Adipocyte (in vitro differentiated cells): ENCODE data around the gene THBD.

ENCODE experiments used
- DNase-seq: peaks from one replicate; pipeline ENCODE4 v3.0.0-alpha.2; 2015; ENCODE audit warnings: low read depth
- H3K27me3 ChIP-seq: replicated peaks from 2 replicates; pipeline ENCODE4 v1.7.0; 2013; ENCODE audit warnings: mild to moderate bottlenecking, low read length, moderate library complexity; ENCODE audit not compliant: control insufficient read depth, insufficient read depth
- H3K36me3 ChIP-seq: 2 replicates; pipeline ENCODE4 v1.7.0; 2013; ENCODE audit warnings: low read length, mild to moderate bottlenecking, moderate library complexity; ENCODE audit not compliant: control insufficient read depth, insufficient read depth, severe bottlenecking
- H3K4me1 ChIP-seq: 2 replicates; pipeline ENCODE4 v1.7.0; 2013; ENCODE audit warnings: mild to moderate bottlenecking, low read length, moderate library complexity; ENCODE audit not compliant: control insufficient read depth, insufficient read depth
- H3K4me3 ChIP-seq: 2 replicates; pipeline ENCODE4 v1.7.0; 2013; ENCODE audit warnings: mild to moderate bottlenecking, low read length, moderate library complexity
- H3K9ac ChIP-seq: 2 replicates; pipeline ENCODE4 v1.7.0; 2013; ENCODE audit warnings: mild to moderate bottlenecking, low read length, moderate library complexity
- H3K9me3 ChIP-seq: 2 replicates; pipeline ENCODE4 v1.7.0; 2013; ENCODE audit warnings: mild to moderate bottlenecking, low read length, moderate library complexity; ENCODE audit not compliant: control insufficient read depth

Gene THBD

DNA sequence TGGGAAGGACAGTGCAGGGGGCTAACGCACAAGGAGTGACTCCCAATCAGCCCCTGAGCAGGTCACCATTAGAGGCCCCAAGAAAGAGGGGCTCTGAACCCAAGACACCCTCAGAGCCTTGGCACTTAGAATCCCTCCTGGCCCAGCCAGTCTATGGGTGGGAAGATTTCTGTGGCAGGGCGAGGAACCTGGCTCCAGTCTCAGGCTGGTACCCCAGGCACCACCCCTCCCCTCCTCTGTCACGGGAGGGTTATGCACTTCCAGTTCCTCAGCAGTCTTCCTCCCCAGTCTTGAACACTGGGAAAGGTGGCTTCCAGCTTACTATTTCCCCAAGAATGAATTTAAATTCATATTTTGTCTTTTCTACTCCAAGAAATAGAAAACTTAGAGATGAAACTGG lies 42.0 kb downstream of the THBD start:
- H3K4me1 ChIP-seq, result no peaks in the 10 kb centered on the region
- peaks cover 16% of the 10 kb centered on the region for H3K27me3 ChIP-seq
- no peaks in the 10 kb centered on the region for H3K9me3 ChIP-seq
- no peak overlapping the region for H3K9ac ChIP-seq
- H3K4me3 ChIP-seq, result no peak overlapping the region
- no peaks in the 10 kb centered on the region for H3K36me3 ChIP-seq
- DNase-seq, result no peak

- DNase-seq, result no peak
Observed at GRCh38 chr20:23005776-23006175, 43.7 kb downstream of the THBD start.

GRCh38 chr20:23003881-23004460 lies 45.5 kb downstream of the THBD start:
- H3K9ac ChIP-seq, result no peak overlapping the region
- H3K9me3 ChIP-seq, result no peaks in the 10 kb centered on the region
- no peaks in the 10 kb centered on the region for H3K36me3 ChIP-seq
- no peak overlapping the region for H3K4me3 ChIP-seq
- DNase-seq, result no peak
- peaks cover 18% of the 10 kb centered on the region for H3K27me3 ChIP-seq
- H3K4me1 ChIP-seq, result no peaks in the 10 kb centered on the region

More at GRCh38 chr20:23005776-23006175, 43.7 kb downstream of the THBD start:
- H3K36me3 ChIP-seq, result no peaks in the 10 kb centered on the region
- no peaks in the 10 kb centered on the region for H3K9me3 ChIP-seq
- H3K4me3 ChIP-seq, result no peak overlapping the region
- no peaks in the 10 kb centered on the region for H3K4me1 ChIP-seq
- peaks cover 20% of the 10 kb centered on the region for H3K27me3 ChIP-seq
- no peak overlapping the region for H3K9ac ChIP-seq

- no peak overlapping the region for H3K9ac ChIP-seq
- no peaks in the 10 kb centered on the region for H3K4me1 ChIP-seq
- no peak overlapping the region for H3K4me3 ChIP-seq
- H3K36me3 ChIP-seq, result no peaks in the 10 kb centered on the region
- no peak for DNase-seq
- H3K27me3 ChIP-seq, result peaks cover 18% of the 10 kb centered on the region
- no peaks in the 10 kb centered on the region for H3K9me3 ChIP-seq
Observed at GRCh38 chr20:23003077-23003635, 46.3 kb downstream of the THBD start.

GRCh38 chr20:23002276-23002675 lies 47.2 kb downstream of the THBD start:
- no peak for DNase-seq
- Histone ChIP-seq H3K27me3 (peaks cover 21% of the 10 kb centered on the region), H3K9ac (no peak overlapping the region), H3K4me3 (no peak overlapping the region), H3K9me3 (no peaks in the 10 kb centered on the region), H3K36me3 (no peaks in the 10 kb centered on the region), H3K4me1 (no peaks in the 10 kb centered on the region)

DNA sequence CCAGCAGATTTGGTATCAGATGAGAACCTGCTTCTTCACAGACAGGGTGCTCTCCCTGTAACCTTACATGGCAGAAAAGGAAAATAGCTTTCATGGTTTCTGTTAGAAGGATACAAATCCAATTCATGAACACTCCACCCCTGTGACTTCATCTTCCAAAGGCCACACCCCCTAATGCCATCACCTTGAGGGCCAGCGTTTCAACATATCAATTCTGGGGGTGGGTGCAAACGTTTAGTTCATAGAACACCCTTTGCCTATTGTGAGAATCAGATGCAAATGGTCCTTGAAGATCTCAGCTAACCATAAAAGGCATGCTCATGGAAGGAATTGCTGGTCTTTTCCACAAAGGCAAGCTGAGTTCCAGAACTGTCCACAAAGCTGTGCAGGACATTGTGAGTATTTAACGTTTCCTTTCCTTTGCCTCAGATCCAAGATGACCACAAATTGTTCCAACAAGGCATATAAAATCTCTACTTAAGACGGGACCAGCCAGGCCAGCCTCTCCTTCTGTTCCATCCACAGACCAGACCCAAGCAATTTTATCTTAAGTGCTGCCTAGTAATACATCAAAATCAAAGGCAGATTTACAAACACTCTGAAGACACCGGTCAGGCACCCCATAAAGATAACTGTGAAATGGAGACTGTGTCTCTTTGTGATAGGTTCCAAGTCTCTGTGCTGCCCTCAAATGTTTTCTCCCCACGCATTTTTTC lies 49.1 kb downstream of the THBD start:
- Histone ChIP-seq H3K27me3 (peaks cover 29% of the 10 kb centered on the region), H3K9me3 (no peaks in the 10 kb centered on the region), H3K4me3 (no peak overlapping the region), H3K4me1 (no peaks in the 10 kb centered on the region), H3K36me3 (no peaks in the 10 kb centered on the region), H3K9ac (no peak overlapping the region)
- no peak for DNase-seq

- Histone ChIP-seq H3K4me3 (no peak overlapping the region), H3K9me3 (no peaks in the 10 kb centered on the region)
- DNase-seq, result no peak
Observed at GRCh38 chr20:22999756-23000155, 49.7 kb downstream of the THBD start.

DNA sequence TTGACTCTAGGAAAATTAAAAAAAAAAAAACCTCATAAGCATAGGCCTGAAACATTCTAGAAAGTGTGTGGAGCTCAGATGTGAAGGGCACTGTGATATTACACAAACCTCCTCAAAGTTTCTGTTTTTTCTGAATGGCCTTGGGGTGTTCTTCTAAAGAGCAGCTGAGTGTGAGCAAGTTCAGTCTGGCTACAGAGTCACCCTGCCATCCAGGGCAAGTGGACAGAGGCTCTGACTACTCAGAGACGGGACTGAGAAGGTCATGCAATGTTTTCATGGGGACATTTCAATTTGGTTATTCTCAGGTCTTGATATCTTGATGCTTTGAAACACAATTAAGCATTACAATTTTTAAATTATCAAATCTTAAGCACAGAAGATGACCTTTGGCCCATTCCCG lies 51.0 kb downstream of the THBD start:
- Histone ChIP-seq H3K4me1 (no peaks in the 10 kb centered on the region), H3K36me3 (no peaks in the 10 kb centered on the region), H3K4me3 (no peak overlapping the region), H3K27me3 (peaks cover 29% of the 10 kb centered on the region), H3K9ac (no peak overlapping the region), H3K9me3 (no peaks in the 10 kb centered on the region)
- no peak for DNase-seq

More at GRCh38 chr20:22999756-23000155, 49.7 kb downstream of the THBD start:
- H3K4me1 ChIP-seq, result no peaks in the 10 kb centered on the region
- no peaks in the 10 kb centered on the region for H3K36me3 ChIP-seq
- H3K27me3 ChIP-seq, result peaks cover 29% of the 10 kb centered on the region
- no peak overlapping the region for H3K9ac ChIP-seq

GRCh38 chr20:22995923-22996322 lies 53.5 kb downstream of the THBD start:
- Histone ChIP-seq H3K36me3 (no peaks in the 10 kb centered on the region), H3K9ac (no peak overlapping the region), H3K4me3 (no peak overlapping the region), H3K27me3 (peaks cover 14% of the 10 kb centered on the region), H3K9me3 (no peaks in the 10 kb centered on the region), H3K4me1 (no peaks in the 10 kb centered on the region)
- no peak for DNase-seq
